K562 (cell line): Measurements from ENCODE around the gene CFDP1. TPM values are rescaled to one million over a fixed set of nuclear protein-coding genes. Genes with fewer than 3 reads are reported as not detected.

Experiments
- ATAC-seq: fragments of 200-7000 bp; cut with Tn5 transposase; 3 replicates; pipeline ENCODE4 v1.9.1; 2020; ENCODE audit warnings: moderate library complexity
- BruUV-seq: library from RNA; stranded (reverse); fragments of 400-500 nt; replicated peaks from 2 replicates; lab custom pipeline; 2021; lab: Mats Ljungman, UMichigan
- CTCF ChIA-PET: fragments of 300-600 bp; formaldehyde crosslinking; extraction: SDS; loops from one replicate; lab custom pipeline; 2021; ENCODE audit warnings: low intra/inter-chr PET ratio; lab: Yijun Ruan, JAX
- POLR2A ChIA-PET: fragments of 300-600, 350-650 bp; sonication (Branson Sonifier 250); formaldehyde crosslinking; extraction: SDS; loops from one replicate; lab custom pipeline; 2021; ENCODE audit warnings: antibody characterized with exemption, inconsistent platforms; lab: Yijun Ruan, JAX
- DNase-seq, 4 experiments: peaks; one replicate each; pipeline versions ENCODE4 v3.0.0 to v3.0.0-alpha.2; 2011 to 2018; ENCODE audit warnings: low spot score in 3 of 4, mixed read lengths in 3 of 4; ENCODE audit errors: extremely low read depth in 1 of 4
- FAIRE-seq: peaks from 2 replicates; lab custom pipeline; 2011; peaks lifted over from hg19 to GRCh38; lab: Jason Lieb, UNC
- H2AFZ ChIP-seq: 2 replicates; pipeline ENCODE4 v1.6.0; 2011; ENCODE audit warnings: low read depth, low read length, control low read depth, inconsistent platforms
- H3K27ac ChIP-seq: fragments of 200-600 bp; 3 replicates; pipeline ENCODE4 v1.8.0; 2011; ENCODE audit warnings: low read depth, mild to moderate bottlenecking, control low read depth, inconsistent platforms, low read length, moderate library complexity, mixed read lengths; ENCODE audit errors: extremely low read depth
- H3K27me3 ChIP-seq, 2 experiments: fragments of 300-600 bp in 1 of 2; 2 replicates in 1 of 2; 3 replicates in 1 of 2; pipeline versions ENCODE4 v1.6.0 to v1.8.0; 2011; ENCODE audit warnings: inconsistent platforms in 2 of 2, low read length in 2 of 2, mild to moderate bottlenecking in 1 of 2, mixed read lengths in 1 of 2, moderate library complexity in 1 of 2; ENCODE audit not compliant: control insufficient read depth in 2 of 2, insufficient read depth in 2 of 2
- H3K36me3 ChIP-seq: fragments of 300-600 bp; 3 replicates; pipeline ENCODE4 v1.8.0; 2011; ENCODE audit warnings: mild to moderate bottlenecking, low read length, inconsistent platforms; ENCODE audit not compliant: control insufficient read depth, insufficient read depth
- H3K4me1 ChIP-seq, 2 experiments: fragments of 200-600 bp in 1 of 2; replicated peaks in 1 of 2; 2 replicates in 1 of 2; 3 replicates in 1 of 2; pipeline versions ENCODE4 v1.5.1 to v1.8.0; 2011; ENCODE audit warnings: inconsistent platforms in 2 of 2, low read length in 2 of 2, mild to moderate bottlenecking in 1 of 2, mixed read lengths in 1 of 2, moderate library complexity in 1 of 2; ENCODE audit not compliant: control insufficient read depth in 2 of 2, insufficient read depth in 2 of 2
- H3K4me2 ChIP-seq: 2 replicates; pipeline ENCODE4 v1.6.1; 2011; ENCODE audit warnings: low read length, control low read depth, inconsistent platforms, mixed read lengths; ENCODE audit not compliant: insufficient read depth
- H3K4me3 ChIP-seq: fragments of 200-600 bp; sonication (generic), shearing (Covaris generic); 2 replicates; pipeline ENCODE4 v1.5.1; 2016; ENCODE audit warnings: control low read depth, inconsistent platforms
- H3K79me2 ChIP-seq: fragments of 200-600 bp; 3 replicates; pipeline ENCODE4 v1.8.0; 2011; ENCODE audit warnings: low read length, inconsistent platforms; ENCODE audit not compliant: control insufficient read depth, insufficient read depth
- H3K9ac ChIP-seq, 2 experiments: 2 replicates each; pipeline versions ENCODE4 v1.6.0 to v1.6.1; 2011; ENCODE audit warnings: low read depth in 2 of 2, low read length in 2 of 2, control low read depth in 1 of 2, inconsistent platforms in 1 of 2, mild to moderate bottlenecking in 1 of 2, mixed read lengths in 1 of 2; ENCODE audit not compliant: insufficient read depth in 1 of 2
- H3K9me1 ChIP-seq: one replicate; pipeline ENCODE4 v1.6.0; 2011; ENCODE audit warnings: inconsistent platforms, mild to moderate bottlenecking, low read length, moderate library complexity; ENCODE audit not compliant: control insufficient read depth, insufficient read depth
- H3K9me3 ChIP-seq: replicated peaks from 2 replicates; pipeline ENCODE4 v1.5.1; 2011; ENCODE audit warnings: low read depth, low read length, inconsistent platforms; ENCODE audit not compliant: control insufficient read depth, insufficient read depth
- H4K20me1 ChIP-seq: replicated peaks from 2 replicates; pipeline ENCODE4 v1.6.1; 2011; ENCODE audit warnings: low read length, inconsistent platforms, mixed read lengths; ENCODE audit not compliant: control insufficient read depth, insufficient read depth
- BHLHE40 ChIP-seq: IDR thresholded peaks from 2 replicates; pipeline ENCODE4 v1.6.1; 2011; ENCODE audit warnings: low read length, improper control_type of control experiment
- DPF2 ChIP-seq: fragments of 450-650 bp; IDR thresholded peaks from 2 replicates; pipeline ENCODE4 v1.6.1; 2016
- HDAC8 ChIP-seq: fragments of 450-650 bp; IDR thresholded peaks from 2 replicates; pipeline ENCODE4 v1.6.1; 2016; ENCODE audit warnings: mild to moderate bottlenecking, missing genetic modification characterization, moderate library complexity, missing compliant biosample characterization
- L3MBTL2 ChIP-seq: fragments of 450-650 bp; IDR thresholded peaks from 2 replicates; pipeline ENCODE4 v1.6.1; 2016; ENCODE audit warnings: mild to moderate bottlenecking, moderate library complexity
- MECOM ChIP-seq: fragments of 250-450 bp; sonication (Bioruptor Pico); IDR thresholded peaks from 2 replicates; pipeline ENCODE4 v1.8.0; 2022; ENCODE audit warnings: inconsistent platforms
- MYNN ChIP-seq, 2 experiments: sonication (generic); formaldehyde crosslinking in 1 of 2; IDR thresholded peaks; 2 replicates each; pipeline versions ENCODE4 v1.5.0 to v1.6.1; 2016 to 2020; ENCODE audit warnings: antibody characterized with exemption in 1 of 2, missing genetic modification reagents in 1 of 2
- SETDB1 ChIP-seq: IDR thresholded peaks from one replicate; pipeline ENCODE4 v1.6.1; 2012; ENCODE audit warnings: low read length, control low read depth, inconsistent platforms
- TAF7 ChIP-seq: fragments of 450-650 bp; IDR thresholded peaks from 2 replicates; pipeline ENCODE4 v1.6.1; 2016; ENCODE audit warnings: missing genetic modification characterization, missing compliant biosample characterization
- ZKSCAN8 ChIP-seq: fragments of 200-800 bp; sonication (Bioruptor generic); IDR thresholded peaks from 2 replicates; pipeline ENCODE4 v1.6.1; 2016; ENCODE audit warnings: missing genetic modification characterization, missing compliant biosample characterization
- ZNF224 ChIP-seq: sonication (generic); formaldehyde crosslinking; IDR thresholded peaks from 2 replicates; pipeline ENCODE4 v1.8.0; 2022; ENCODE audit warnings: mild to moderate bottlenecking, missing genetic modification reagents
- ZNF830 ChIP-seq: fragments of 250-450 bp; sonication (Bioruptor Pico); IDR thresholded peaks from 2 replicates; pipeline ENCODE4 v1.5.0; 2021; ENCODE audit warnings: mild to moderate bottlenecking
- WGBS: fragments of 100-300 bp; shearing (Covaris generic); methylation state at CpG from one replicate; pipeline ENCODE4 v1.1.6; 2016; ENCODE audit warnings: low coverage, mixed read lengths; ENCODE audit not compliant: insufficient coverage; ENCODE audit errors: missing lambda C conversion rate; 5-methylcytosine and 5-hydroxymethylcytosine counted together
- in situ Hi-C: fragments of 300-500 bp; cut with MboI; formaldehyde crosslinking; loops from 4 replicates; pipeline ENCODE4 v1.15.0; 2018; ENCODE audit warnings: inconsistent platforms, mixed read lengths
- intact Hi-C: fragments of 100-400 bp; cut with micrococcal nuclease; formaldehyde crosslinking; loops from 2 replicates; pipeline ENCODE4 v1.14.2; 2022
- polyA plus RNA-seq, 8 experiments: library from polyadenylated mRNA; depleted of rRNA in 4 of 8; stranded (reverse) in 5 of 8; unstranded in 3 of 8; fragments of >200 nt; fragmentation: Nextera tagmentation in 2 of 8; fragmentation: Illumina TruSeq in 1 of 8; extraction: Ambion mirVana in 2 of 8; extraction: Trizol in 1 of 8; gene quantifications; 2 replicates each; pipeline versions ENCODE4 v1.2.1 to v1.2.3, GENCODE V29; 2011 to 2014; ENCODE audit warnings: inconsistent platforms in 1 of 8, missing spikeins in 1 of 8
- total RNA-seq, 7 experiments: library from RNA; depleted of rRNA in 6 of 7; stranded (reverse); fragments of >200 nt in 6 of 7; fragmentation: Illumina TruSeq in 2 of 7; extraction: Trizol in 2 of 7; gene quantifications; 2 replicates each; pipeline versions ENCODE4 v1.2.1 to v1.2.3, GENCODE V29; 2011 to 2021; ENCODE audit warnings: low replicate concordance in 1 of 7
- TF ChIP-seq, protein P1 (sequence below): fragments of 200-800 bp; sonication (Bioruptor generic); IDR thresholded peaks from 2 replicates; pipeline ENCODE4 v1.6.1; 2017; ENCODE audit warnings: missing genetic modification characterization, missing compliant biosample characterization
- TF ChIP-seq, protein P2 (sequence below): fragments of 250-450 bp; sonication (Bioruptor Pico); IDR thresholded peaks from 2 replicates; pipeline ENCODE4 v1.8.0; 2021; ENCODE audit warnings: borderline replicate concordance, mild to moderate bottlenecking, moderate library complexity; ENCODE audit not compliant: poor library complexity, severe bottlenecking
- TF ChIP-seq, protein P3 (sequence below): sonication (generic); formaldehyde crosslinking; IDR thresholded peaks from 2 replicates; pipeline ENCODE4 v1.8.1; 2023; ENCODE audit warnings: mild to moderate bottlenecking, missing genetic modification reagents
- TF ChIP-seq, protein P4 (sequence below): fragments of 200-800 bp; sonication (Bioruptor generic); IDR thresholded peaks from 2 replicates; pipeline ENCODE4 v1.6.1; 2017; ENCODE audit warnings: missing genetic modification characterization, missing compliant biosample characterization
- TF ChIP-seq, protein P5 (sequence below): sonication (generic); formaldehyde crosslinking; IDR thresholded peaks from 2 replicates; pipeline ENCODE4 v1.8.0; 2022; ENCODE audit warnings: missing genetic modification reagents, mild to moderate bottlenecking, moderate library complexity, borderline replicate concordance

CFDP1 gene
- total and polyA plus RNA-seq, 9 of the 15 experiments (the other 6 are each of a cell fraction or from before 2014, with no cell fraction given) = 31.5 to 78.4 (median 61.7) TPM

DNA sequence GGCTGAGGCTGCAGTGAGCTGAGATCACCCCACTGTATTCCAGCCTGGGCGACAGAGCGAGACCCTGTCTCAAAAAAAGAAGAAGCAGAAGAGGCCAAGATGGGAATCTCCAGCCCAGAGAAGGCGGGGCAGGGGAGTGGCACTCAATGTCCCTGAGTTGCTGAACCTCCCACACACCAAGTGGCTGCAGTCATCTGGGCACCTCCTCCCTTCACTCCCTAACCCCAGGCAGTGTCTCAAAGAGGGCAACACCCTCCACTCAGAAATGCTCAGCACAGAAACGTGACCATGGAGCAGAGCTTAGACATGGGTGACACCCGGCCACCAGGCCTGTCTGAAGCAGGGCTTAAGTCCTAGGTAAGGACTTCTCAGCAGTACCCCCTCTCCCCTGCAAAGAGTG lies 145.6 kb downstream of the CFDP1 start:
- Histone ChIP-seq H3K9ac (peak overlapping the region in 1 of 2 experiments; percentile 53; a peak in 1 of 4 replicates), H3K9me3 (no peaks in the 10 kb centered on the region), H3K4me2 (no peak overlapping the region; the same call in 1 of the 2 replicates)
- intact Hi-C loops = no loop called here
- WGBS = 8% methylated on average over 5 of the region's 5 CpGs
- FAIRE-seq = peak; percentile 72
- TF ChIP-seq DPF2 (peak; percentile 34; the same call in 1 of the 2 replicates), MYNN (IDR thresholded peaks at IDR 0.05) (peak; percentile 49; the same call in 1 of the 2 replicates), MYNN (CRISPR knock-in tag; IDR thresholded peaks at IDR 0.05) (no peak), MECOM (no peak), ZNF224 (no peak), ZNF830 (CRISPR knock-in tag) (no peak), SETDB1 (no peak), ZKSCAN8 (CRISPR knock-in tag) (no peak), HDAC8 (tag) (no peak), TAF7 (tag) (no peak), BHLHE40 (peak; percentile 89), L3MBTL2 (no peak)
- TF ChIP-seq, protein P1, sequence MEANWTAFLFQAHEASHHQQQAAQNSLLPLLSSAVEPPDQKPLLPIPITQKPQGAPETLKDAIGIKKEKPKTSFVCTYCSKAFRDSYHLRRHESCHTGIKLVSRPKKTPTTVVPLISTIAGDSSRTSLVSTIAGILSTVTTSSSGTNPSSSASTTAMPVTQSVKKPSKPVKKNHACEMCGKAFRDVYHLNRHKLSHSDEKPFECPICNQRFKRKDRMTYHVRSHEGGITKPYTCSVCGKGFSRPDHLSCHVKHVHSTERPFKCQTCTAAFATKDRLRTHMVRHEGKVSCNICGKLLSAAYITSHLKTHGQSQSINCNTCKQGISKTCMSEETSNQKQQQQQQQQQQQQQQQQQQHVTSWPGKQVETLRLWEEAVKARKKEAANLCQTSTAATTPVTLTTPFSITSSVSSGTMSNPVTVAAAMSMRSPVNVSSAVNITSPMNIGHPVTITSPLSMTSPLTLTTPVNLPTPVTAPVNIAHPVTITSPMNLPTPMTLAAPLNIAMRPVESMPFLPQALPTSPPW (CRISPR knock-in tag) = peak; percentile 72
- TF ChIP-seq, protein P2, sequence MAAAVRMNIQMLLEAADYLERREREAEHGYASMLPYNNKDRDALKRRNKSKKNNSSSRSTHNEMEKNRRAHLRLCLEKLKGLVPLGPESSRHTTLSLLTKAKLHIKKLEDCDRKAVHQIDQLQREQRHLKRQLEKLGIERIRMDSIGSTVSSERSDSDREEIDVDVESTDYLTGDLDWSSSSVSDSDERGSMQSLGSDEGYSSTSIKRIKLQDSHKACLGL (CRISPR knock-in tag) = no peak
- TF ChIP-seq, protein P3, sequence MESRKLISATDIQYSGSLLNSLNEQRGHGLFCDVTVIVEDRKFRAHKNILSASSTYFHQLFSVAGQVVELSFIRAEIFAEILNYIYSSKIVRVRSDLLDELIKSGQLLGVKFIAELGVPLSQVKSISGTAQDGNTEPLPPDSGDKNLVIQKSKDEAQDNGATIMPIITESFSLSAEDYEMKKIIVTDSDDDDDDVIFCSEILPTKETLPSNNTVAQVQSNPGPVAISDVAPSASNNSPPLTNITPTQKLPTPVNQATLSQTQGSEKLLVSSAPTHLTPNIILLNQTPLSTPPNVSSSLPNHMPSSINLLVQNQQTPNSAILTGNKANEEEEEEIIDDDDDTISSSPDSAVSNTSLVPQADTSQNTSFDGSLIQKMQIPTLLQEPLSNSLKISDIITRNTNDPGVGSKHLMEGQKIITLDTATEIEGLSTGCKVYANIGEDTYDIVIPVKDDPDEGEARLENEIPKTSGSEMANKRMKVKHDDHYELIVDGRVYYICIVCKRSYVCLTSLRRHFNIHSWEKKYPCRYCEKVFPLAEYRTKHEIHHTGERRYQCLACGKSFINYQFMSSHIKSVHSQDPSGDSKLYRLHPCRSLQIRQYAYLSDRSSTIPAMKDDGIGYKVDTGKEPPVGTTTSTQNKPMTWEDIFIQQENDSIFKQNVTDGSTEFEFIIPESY = no peak
- TF ChIP-seq, protein P4, sequence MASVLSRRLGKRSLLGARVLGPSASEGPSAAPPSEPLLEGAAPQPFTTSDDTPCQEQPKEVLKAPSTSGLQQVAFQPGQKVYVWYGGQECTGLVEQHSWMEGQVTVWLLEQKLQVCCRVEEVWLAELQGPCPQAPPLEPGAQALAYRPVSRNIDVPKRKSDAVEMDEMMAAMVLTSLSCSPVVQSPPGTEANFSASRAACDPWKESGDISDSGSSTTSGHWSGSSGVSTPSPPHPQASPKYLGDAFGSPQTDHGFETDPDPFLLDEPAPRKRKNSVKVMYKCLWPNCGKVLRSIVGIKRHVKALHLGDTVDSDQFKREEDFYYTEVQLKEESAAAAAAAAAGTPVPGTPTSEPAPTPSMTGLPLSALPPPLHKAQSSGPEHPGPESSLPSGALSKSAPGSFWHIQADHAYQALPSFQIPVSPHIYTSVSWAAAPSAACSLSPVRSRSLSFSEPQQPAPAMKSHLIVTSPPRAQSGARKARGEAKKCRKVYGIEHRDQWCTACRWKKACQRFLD (CRISPR knock-in tag) = peak; percentile 48; the same call in 1 of the 2 replicates
- TF ChIP-seq, protein P5, sequence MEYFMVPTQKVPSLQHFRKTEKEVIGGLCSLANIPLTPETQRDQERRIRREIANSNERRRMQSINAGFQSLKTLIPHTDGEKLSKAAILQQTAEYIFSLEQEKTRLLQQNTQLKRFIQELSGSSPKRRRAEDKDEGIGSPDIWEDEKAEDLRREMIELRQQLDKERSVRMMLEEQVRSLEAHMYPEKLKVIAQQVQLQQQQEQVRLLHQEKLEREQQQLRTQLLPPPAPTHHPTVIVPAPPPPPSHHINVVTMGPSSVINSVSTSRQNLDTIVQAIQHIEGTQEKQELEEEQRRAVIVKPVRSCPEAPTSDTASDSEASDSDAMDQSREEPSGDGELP (CRISPR knock-in tag) = peak; percentile 25; the same call in 1 of the 2 replicates
- TF ChIP-seq, all 486 proteins: peak for 6
- in situ Hi-C loops = no loop called here
- Histone ChIP-seq H3K79me2 (no peaks in the 10 kb centered on the region), H3K4me1 (peaks cover 15 to 21% of the 10 kb centered on the region in 2 experiments), H3K9me1 (no peaks in the 10 kb centered on the region), H4K20me1 (peaks cover 7% of the 10 kb centered on the region; the same call in 1 of the 2 replicates), H3K27me3 (no peaks in the 10 kb centered on the region), H3K27ac (no peak overlapping the region), H3K36me3 (peaks cover 21% of the 10 kb centered on the region; the same call in 2 of the 3 replicates), H2AFZ (no peak overlapping the region), H3K4me3 (no peak overlapping the region)
- peak; percentile 95 for ATAC-seq
- no TSS peak for BruUV-seq
- ChIA-PET CTCF (no interaction called here), POLR2A (no interaction called here)
- peak; percentile 61 to 79 (median 72) for DNase-seq
